ENCODE measurements around the gene CETP.

DNA sequence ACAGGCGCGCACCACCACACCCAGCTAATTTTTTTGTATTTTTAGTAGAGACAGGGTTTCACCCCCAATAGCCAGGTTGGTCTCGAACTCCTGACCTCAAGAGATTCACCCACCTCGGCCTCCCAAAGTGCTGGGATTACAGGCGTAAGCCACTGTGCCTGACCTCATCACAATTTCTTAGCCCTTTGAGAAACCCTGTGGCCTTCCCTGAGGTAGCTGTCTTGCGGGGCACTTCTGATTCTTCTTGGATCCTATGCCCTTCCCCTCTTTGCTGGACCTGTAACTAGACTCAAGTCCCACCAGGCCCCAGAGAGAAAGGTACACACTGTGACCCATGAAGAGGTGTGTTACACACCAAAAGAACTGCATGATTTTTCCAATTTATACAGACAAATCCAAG lies 13.5 kb upstream of the CETP start:
- TF ChIP-seq, protein P1, sequence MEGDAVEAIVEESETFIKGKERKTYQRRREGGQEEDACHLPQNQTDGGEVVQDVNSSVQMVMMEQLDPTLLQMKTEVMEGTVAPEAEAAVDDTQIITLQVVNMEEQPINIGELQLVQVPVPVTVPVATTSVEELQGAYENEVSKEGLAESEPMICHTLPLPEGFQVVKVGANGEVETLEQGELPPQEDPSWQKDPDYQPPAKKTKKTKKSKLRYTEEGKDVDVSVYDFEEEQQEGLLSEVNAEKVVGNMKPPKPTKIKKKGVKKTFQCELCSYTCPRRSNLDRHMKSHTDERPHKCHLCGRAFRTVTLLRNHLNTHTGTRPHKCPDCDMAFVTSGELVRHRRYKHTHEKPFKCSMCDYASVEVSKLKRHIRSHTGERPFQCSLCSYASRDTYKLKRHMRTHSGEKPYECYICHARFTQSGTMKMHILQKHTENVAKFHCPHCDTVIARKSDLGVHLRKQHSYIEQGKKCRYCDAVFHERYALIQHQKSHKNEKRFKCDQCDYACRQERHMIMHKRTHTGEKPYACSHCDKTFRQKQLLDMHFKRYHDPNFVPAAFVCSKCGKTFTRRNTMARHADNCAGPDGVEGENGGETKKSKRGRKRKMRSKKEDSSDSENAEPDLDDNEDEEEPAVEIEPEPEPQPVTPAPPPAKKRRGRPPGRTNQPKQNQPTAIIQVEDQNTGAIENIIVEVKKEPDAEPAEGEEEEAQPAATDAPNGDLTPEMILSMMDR (conservative IDR thresholded peaks at IDR 0.05 in 1 of 2, IDR thresholded peaks at IDR 0.05 in 1 of 2; ENCODE audit: extremely low read depth in 1 of 2, insufficient read depth in 1 of 2, low read depth in 1 of 2, low read length in 2 of 2) = no peak
- TF ChIP-seq EZH2 (IDR thresholded peaks at IDR 0.05; ENCODE audit: borderline replicate concordance, low read length) = no peak

All from mammary epithelial cell (primary cell).